Measurements from ENCODE around the gene ROM1. TPM values are rescaled to one million over a fixed set of nuclear protein-coding genes. Genes with fewer than 3 reads are reported as not detected.

Gene ROM1
- total and polyA plus RNA-seq, 2 donors from 2014 or later = 7.9 to 11.1 TPM

DNA sequence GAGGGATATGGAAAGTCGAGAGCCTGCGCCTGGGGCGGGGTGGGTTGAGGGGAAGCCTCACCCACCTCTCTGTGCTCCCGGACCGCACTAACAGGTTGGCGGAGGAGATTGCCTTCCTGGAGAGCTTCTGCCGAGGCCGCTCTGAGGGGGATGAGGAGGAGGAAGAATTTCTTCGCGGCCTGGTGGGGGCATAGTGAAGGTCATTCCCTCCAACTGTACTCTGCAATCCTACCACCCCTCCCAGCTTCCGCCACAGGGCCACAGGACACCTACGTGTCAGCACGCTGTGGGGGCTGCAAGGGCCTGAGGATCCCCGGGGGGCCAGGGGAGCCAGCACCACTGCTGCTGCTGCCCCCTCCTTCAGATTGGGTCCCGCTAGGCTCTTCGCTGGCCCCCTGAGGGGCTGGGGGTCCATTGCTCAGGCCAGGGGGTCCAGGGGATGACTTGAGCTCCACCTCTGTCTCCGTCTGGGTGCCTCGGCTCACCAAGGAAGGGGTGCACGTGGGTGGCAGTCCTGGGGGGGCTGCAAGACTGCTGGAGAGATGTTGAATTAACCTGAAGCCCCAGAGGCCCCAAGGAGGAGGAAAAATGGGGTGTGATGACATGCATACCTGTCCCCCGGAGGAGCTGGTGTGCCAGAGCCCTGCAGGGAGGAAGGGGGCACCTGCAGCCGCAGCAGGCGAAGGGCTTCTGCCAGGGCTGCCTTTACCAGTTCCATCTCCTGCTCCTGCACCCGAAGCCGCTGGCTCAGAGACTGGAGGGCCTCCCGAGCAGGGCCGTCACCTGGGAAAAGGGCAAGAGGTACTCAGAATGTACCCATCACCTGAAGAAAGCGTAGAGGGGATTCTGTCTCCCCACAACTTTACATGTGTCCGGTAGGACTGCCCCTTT lies 2.0 kb upstream of the ROM1 start:
- Histone ChIP-seq H3K9ac (ENCODE audit: low read length in 3 of 3) (peak overlapping the region in 2 of 3 donors; percentile 75 to 81), H3K9me3 (ENCODE audit: control insufficient read depth in 2 of 3, insufficient read depth in 1 of 3, low read length in 3 of 3) (no peaks in the 10 kb centered on the region), H3K36me3 (ENCODE audit: control insufficient read depth in 2 of 3, insufficient read depth in 3 of 3, low read length in 3 of 3) (peaks cover 2 to 9% (median 5%) of the 10 kb centered on the region in 3 donors), H3K4me1 (ENCODE audit: control insufficient read depth in 2 of 3, insufficient read depth in 2 of 3, low read depth in 1 of 3, low read length in 3 of 3) (peaks cover 0 to 26% (median 4%) of the 10 kb centered on the region in 3 donors), H3K4me3 (ENCODE audit: low read length in 3 of 3) (peak overlapping the region; percentile 66 to 92 (median 83)), H3K27me3 (ENCODE audit: control insufficient read depth, insufficient read depth, low read length) (no peaks in the 10 kb centered on the region), H3K27ac (ENCODE audit: low read depth in 2 of 2, low read length in 2 of 2) (peak overlapping the region; percentile 88 to 92)
- no peak for FAIRE-seq
- TF ChIP-seq, protein P1, sequence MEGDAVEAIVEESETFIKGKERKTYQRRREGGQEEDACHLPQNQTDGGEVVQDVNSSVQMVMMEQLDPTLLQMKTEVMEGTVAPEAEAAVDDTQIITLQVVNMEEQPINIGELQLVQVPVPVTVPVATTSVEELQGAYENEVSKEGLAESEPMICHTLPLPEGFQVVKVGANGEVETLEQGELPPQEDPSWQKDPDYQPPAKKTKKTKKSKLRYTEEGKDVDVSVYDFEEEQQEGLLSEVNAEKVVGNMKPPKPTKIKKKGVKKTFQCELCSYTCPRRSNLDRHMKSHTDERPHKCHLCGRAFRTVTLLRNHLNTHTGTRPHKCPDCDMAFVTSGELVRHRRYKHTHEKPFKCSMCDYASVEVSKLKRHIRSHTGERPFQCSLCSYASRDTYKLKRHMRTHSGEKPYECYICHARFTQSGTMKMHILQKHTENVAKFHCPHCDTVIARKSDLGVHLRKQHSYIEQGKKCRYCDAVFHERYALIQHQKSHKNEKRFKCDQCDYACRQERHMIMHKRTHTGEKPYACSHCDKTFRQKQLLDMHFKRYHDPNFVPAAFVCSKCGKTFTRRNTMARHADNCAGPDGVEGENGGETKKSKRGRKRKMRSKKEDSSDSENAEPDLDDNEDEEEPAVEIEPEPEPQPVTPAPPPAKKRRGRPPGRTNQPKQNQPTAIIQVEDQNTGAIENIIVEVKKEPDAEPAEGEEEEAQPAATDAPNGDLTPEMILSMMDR (IDR thresholded peaks at IDR 0.05; ENCODE audit: borderline replicate concordance, extremely low read depth, insufficient read depth) = no peak
- intact Hi-C loops (cut with DNase I) = no loop called here
- DNase-seq = peak in 1 of 5 donors; percentile 82

DNA sequence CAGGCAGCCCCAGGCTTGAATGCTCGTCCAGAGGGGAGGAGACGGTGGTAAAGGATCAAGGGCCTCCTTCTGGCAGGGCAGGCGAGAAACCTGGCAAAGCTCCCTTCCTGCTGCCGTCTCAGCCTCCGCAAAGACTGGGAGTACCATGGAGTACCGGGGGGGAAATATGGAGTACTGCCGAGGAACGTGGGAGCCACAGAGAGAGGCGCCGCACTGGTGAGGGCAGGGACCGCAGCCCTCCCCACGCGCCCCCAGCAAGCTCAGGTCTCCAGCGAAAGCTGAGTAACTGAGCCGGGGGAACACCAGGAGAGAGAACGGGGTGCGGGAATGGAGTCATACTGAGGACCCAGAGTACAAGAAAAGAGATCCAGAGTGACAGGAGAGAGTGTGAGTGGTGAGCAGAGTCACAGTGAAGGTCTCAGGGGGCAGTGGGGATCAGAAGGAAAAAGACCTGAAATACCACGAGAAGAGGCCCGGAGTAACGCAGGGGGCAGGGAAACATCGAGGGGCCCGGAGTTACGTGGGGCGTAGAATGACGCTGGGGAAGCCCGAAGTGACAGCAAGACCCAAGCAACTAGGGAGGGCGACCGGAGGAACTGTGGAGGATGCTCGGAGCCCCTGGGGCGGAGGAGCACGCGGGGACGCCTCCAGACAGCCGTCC lies 1.2 kb upstream of the ROM1 start:
- intact Hi-C loops (cut with DNase I) = no loop called here
- Histone ChIP-seq H3K9me3 (ENCODE audit: control insufficient read depth in 2 of 3, insufficient read depth in 1 of 3, low read length in 3 of 3) (no peaks in the 10 kb centered on the region), H3K36me3 (ENCODE audit: control insufficient read depth in 2 of 3, insufficient read depth in 3 of 3, low read length in 3 of 3) (peaks cover 2 to 8% (median 6%) of the 10 kb centered on the region in 3 donors), H3K9ac (ENCODE audit: low read length in 3 of 3) (peak overlapping the region; percentile 68 to 81 (median 75)), H3K27me3 (ENCODE audit: control insufficient read depth, insufficient read depth, low read length) (no peaks in the 10 kb centered on the region), H3K4me3 (ENCODE audit: low read length in 3 of 3) (peak overlapping the region; percentile 66 to 92 (median 83)), H3K4me1 (ENCODE audit: control insufficient read depth in 2 of 3, insufficient read depth in 2 of 3, low read depth in 1 of 3, low read length in 3 of 3) (peaks cover 0 to 26% (median 4%) of the 10 kb centered on the region in 3 donors), H3K27ac (ENCODE audit: low read depth in 2 of 2, low read length in 2 of 2) (peak overlapping the region; percentile 88 to 92)
- DNase-seq (peak; percentile 51 to 84 (median 68)), FAIRE-seq (no peak)
- TF ChIP-seq, protein P1 (IDR thresholded peaks at IDR 0.05; ENCODE audit: borderline replicate concordance, extremely low read depth, insufficient read depth) = no peak

DNA sequence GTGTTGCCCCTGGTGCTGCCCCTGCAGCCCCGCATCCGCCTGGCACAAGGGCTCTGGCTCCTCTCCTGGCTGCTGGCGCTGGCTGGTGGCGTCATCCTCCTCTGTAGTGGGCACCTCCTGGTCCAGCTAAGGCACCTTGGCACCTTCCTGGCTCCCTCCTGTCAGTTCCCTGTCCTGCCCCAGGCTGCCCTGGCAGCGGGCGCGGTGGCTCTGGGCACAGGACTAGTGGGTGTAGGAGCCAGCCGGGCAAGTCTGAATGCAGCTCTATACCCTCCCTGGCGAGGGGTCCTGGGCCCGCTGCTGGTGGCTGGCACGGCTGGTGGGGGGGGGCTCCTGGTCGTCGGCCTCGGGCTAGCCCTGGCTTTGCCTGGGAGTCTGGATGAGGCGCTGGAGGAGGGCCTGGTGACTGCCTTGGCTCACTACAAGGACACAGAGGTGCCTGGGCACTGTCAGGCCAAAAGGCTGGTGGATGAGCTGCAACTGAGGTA lies 278 bp downstream of the ROM1 start:
- DNase-seq = peak in 1 of 5 donors; percentile 78
- Histone ChIP-seq H3K4me1 (ENCODE audit: control insufficient read depth in 2 of 3, insufficient read depth in 2 of 3, low read depth in 1 of 3, low read length in 3 of 3) (peaks cover 0 to 26% (median 4%) of the 10 kb centered on the region in 3 donors), H3K9ac (ENCODE audit: low read length in 3 of 3) (peak overlapping the region in 1 of 3 donors; percentile 24), H3K4me3 (ENCODE audit: low read length in 3 of 3) (peak overlapping the region in 1 of 3 donors; percentile 35), H3K36me3 (ENCODE audit: control insufficient read depth in 2 of 3, insufficient read depth in 3 of 3, low read length in 3 of 3) (peaks cover 2 to 9% (median 5%) of the 10 kb centered on the region in 3 donors), H3K9me3 (ENCODE audit: control insufficient read depth in 2 of 3, insufficient read depth in 1 of 3, low read length in 3 of 3) (no peaks in the 10 kb centered on the region), H3K27ac (ENCODE audit: low read depth in 2 of 2, low read length in 2 of 2) (peak overlapping the region; percentile 88 to 92), H3K27me3 (ENCODE audit: control insufficient read depth, insufficient read depth, low read length) (no peaks in the 10 kb centered on the region)
- intact Hi-C loops (cut with DNase I) = no loop called here
- FAIRE-seq = no peak
- TF ChIP-seq, protein P1 (IDR thresholded peaks at IDR 0.05; ENCODE audit: borderline replicate concordance, extremely low read depth, insufficient read depth) = no peak

Measured in kidney (tissue), 14 donors.